ENCODE results near the gene C1QL1. TPM values are rescaled to one million over a fixed set of nuclear protein-coding genes. Genes with fewer than 3 reads are reported as not detected.

C1QL1 gene
- total RNA-seq (0.35 TPM in 2 replicates), polyA plus RNA-seq (0.72 and 0.75 TPM in 2 replicates), polyA minus RNA-seq (not detected in 2 replicates), Bru-seq, nascent RNA (not detected), BruChase-seq, experiment 1, labeled RNA remaining after a 6-hour chase (not detected), BruChase-seq, experiment 2, labeled RNA remaining after a 2-hour chase (percentile 9 among the genes with signal in this experiment)
- polyA plus RNA-seq (2011; cell fraction: cytosol; rRNA removed): 0.22 and 0.34 TPM in 2 replicates
- not detected in 2 replicates for polyA plus RNA-seq (2011; cell fraction: nucleus; rRNA removed)
- 0.17 and 1.1 TPM in 2 replicates for polyA plus RNA-seq (2012)
- polyA minus RNA-seq (2011; cell fraction: cytosol; rRNA and poly(A)+ RNA removed): 1.7 TPM
- polyA minus RNA-seq (2011; cell fraction: nucleus; rRNA and poly(A)+ RNA removed): not detected in 2 replicates
- long read RNA-seq, partial matches to known transcripts: 0 of 2 reads
- long read RNA-seq, other reads (novel, unspliced or antisense): 0 of 2 reads

DNA sequence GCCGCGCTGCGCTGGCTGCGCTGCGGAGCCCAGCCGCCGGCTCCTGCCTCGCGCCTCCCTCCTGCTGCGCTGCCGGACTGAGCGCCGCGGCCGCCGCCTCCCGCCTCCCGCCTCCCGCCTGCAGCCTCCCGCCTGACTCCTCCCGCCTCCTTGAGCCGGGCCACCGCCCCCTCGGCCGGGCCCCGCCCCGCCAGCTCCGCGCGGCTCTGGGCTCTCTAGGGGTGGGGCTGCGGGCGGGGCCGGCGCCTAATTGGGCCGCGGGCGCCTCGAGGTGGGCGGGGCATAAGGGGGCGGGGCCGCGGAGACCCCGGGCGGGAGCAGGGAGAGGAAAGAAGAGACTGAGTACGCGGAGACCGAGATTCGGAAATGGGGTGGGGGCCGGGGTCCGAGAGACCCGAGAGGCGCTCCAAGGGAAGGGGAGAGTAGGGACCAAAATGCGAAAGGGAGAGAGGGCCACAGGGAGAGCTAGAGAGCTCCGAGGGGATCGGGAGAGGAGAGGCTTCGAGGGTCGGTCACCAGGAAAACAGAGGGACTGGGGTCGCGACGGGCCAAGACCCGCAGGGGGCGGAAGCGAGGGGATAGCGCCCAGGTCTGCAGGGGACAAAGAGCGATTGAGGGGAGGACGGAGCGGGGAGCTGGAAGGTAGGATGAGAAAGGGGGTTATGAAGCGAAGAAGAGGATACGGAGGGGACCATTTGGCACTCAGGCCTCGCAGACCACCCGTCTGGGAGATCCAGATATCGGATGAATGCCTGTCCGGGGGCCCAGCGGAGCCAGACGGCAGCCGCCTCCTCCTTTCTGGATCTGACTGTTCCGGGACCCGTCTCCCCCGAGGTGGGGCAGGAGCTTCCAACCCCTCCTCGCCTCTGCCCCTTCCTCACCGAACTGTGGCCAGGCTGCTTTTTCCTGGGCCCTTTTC lies at the start of gene C1QL1:
TSS of gene C1QL1 (minus strand) at position 79 of the 919 bp plus-strand sequence. CDS start 255 bp downstream, outside the sequence.
- Histone ChIP-seq H4K20me1 (replicated peaks; ENCODE audit: control insufficient read depth, extremely low read depth, insufficient read depth, low read length) (no peaks in the 10 kb centered on the region), H3K4me2 (ENCODE audit: insufficient read depth, low read length) (peak within 1 kb of the TSS; percentile 75), H3K4me1 (ENCODE audit: control insufficient read depth, extremely low read depth, insufficient read depth, low read length) (peaks cover 8% of the 10 kb centered on the region), H2AFZ (ENCODE audit: low read depth, low read length) (peak within 1 kb of the TSS; percentile 88), H3K9me3 (replicated peaks; ENCODE audit: control insufficient read depth, insufficient read depth, low read length) (no peaks in the 10 kb centered on the region), H3K27ac (ENCODE audit: insufficient read depth, low read depth, low read length) (no peak within 1 kb of the TSS), H3K9ac (replicated peaks; ENCODE audit: extremely low read depth, insufficient read depth, low read length) (no peak within 1 kb of the TSS), H3K9me1 (replicated peaks; ENCODE audit: control insufficient read depth, extremely low read depth, insufficient read depth, low read length) (no peaks in the 10 kb centered on the region), H3K4me3 (replicated peaks in 1 of 3; ENCODE audit: insufficient read depth in 1 of 3, low read depth in 1 of 3, low read length in 3 of 3) (peak within 1 kb of the TSS; percentile 2 to 51 (median 25)), H3K27me3 (ENCODE audit: control insufficient read depth in 2 of 2, insufficient read depth in 2 of 2, low read length in 2 of 2) (peaks cover 54 to 57% of the 10 kb centered on the region in 2 experiments), H3K36me3 (ENCODE audit: control insufficient read depth in 2 of 2, extremely low read depth in 1 of 2, insufficient read depth in 2 of 2, low read length in 2 of 2) (no peaks in the 10 kb centered on the region), H3K79me2 (ENCODE audit: control insufficient read depth, insufficient read depth, low read length) (no peaks in the 10 kb centered on the region)
- no peak for TF ChIP-seq JUN (IDR thresholded peaks at IDR 0.05; ENCODE audit: borderline replicate concordance, insufficient read depth, insufficient read length, low read depth)
- TF ChIP-seq GATA2 (IDR thresholded peaks at IDR 0.05; ENCODE audit: insufficient read depth, insufficient read length, low read depth, low read length): no peak
- TF ChIP-seq POLR2AphosphoS5 (IDR thresholded peaks at IDR 0.05; ENCODE audit: insufficient read depth, low read depth, low read length): no peak
- no peak for TF ChIP-seq MYC (IDR thresholded peaks at IDR 0.05; ENCODE audit: low read depth, low read length)
- TF ChIP-seq FOS (IDR thresholded peaks at IDR 0.05; ENCODE audit: borderline replicate concordance, insufficient read depth, low read length): no peak
- TF ChIP-seq, protein P1, sequence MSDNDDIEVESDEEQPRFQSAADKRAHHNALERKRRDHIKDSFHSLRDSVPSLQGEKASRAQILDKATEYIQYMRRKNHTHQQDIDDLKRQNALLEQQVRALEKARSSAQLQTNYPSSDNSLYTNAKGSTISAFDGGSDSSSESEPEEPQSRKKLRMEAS (IDR thresholded peaks at IDR 0.05; ENCODE audit: insufficient read depth, insufficient read length): no peak
- TF ChIP-seq, protein P2, sequence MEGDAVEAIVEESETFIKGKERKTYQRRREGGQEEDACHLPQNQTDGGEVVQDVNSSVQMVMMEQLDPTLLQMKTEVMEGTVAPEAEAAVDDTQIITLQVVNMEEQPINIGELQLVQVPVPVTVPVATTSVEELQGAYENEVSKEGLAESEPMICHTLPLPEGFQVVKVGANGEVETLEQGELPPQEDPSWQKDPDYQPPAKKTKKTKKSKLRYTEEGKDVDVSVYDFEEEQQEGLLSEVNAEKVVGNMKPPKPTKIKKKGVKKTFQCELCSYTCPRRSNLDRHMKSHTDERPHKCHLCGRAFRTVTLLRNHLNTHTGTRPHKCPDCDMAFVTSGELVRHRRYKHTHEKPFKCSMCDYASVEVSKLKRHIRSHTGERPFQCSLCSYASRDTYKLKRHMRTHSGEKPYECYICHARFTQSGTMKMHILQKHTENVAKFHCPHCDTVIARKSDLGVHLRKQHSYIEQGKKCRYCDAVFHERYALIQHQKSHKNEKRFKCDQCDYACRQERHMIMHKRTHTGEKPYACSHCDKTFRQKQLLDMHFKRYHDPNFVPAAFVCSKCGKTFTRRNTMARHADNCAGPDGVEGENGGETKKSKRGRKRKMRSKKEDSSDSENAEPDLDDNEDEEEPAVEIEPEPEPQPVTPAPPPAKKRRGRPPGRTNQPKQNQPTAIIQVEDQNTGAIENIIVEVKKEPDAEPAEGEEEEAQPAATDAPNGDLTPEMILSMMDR (IDR thresholded peaks at IDR 0.05; ENCODE audit: extremely low read depth in 1 of 2, insufficient read depth in 1 of 2, low read depth in 1 of 2, low read length in 2 of 2): no peak
- TF ChIP-seq POLR2A (IDR thresholded peaks at IDR 0.05; ENCODE audit: low read depth, low read length): no peak
- no peak for TF ChIP-seq EZH2 (IDR thresholded peaks at IDR 0.05; ENCODE audit: borderline replicate concordance, low read depth, low read length, severe bottlenecking)
- peak; percentile 89 for DNase-seq (ENCODE audit: low read depth, low spot score)
- peak; percentile 86 for FAIRE-seq
- no TSS peak for BruUV-seq (replicated peaks)
- dilution Hi-C loops (cut with MboI; ENCODE audit: extremely low pct_ligation_motif_present, low sequenced_read_pairs): no loop called here
- CTCF ChIA-PET: interaction anchor here (0.6 to 2.0 kb wide), 9 partner anchors 9 to 872 kb away, joined by 3 to 6 read pairs (median 3); partner anchors contain the start of genes ACBD4 and PLCD3
- POLR2A ChIA-PET: interaction anchor here (0.6 to 1.0 kb wide), 6 partner anchors 10 to 1580 kb away, joined by 3 to 6 read pairs (median 4); no protein-coding TSS in a partner anchor
- intact Hi-C loops (cut with micrococcal nuclease): loop anchor here (1.0 to 5.0 kb wide), 2 partner anchors 21 to 49 kb away; partner anchors contain the start of gene KIF18B
